HG03558 (cell line): Measurements from ENCODE around the gene TMEM179.

Experiments used
- ATAC-seq: cut with Tn5 transposase; IDR thresholded peaks from one replicate; pipeline ENCODE4 v1.9.1; 2021; ENCODE audit warnings: moderate number of reproducible peaks; ENCODE audit not compliant: unreplicated experiment; ENCODE audit errors: extremely low read depth

The TMEM179 gene

GRCh38 chr14:104601786-104602185 lies 2.8 kb downstream of the TMEM179 start:
- ATAC-seq = no peak

GRCh38 chr14:104600805-104601204 lies 3.8 kb downstream of the TMEM179 start:
- ATAC-seq = no peak

GRCh38 chr14:104600141-104600643 lies 4.4 kb downstream of the TMEM179 start:
- no peak for ATAC-seq

- no peak for ATAC-seq
Measured at GRCh38 chr14:104599446-104599845, 5.1 kb downstream of the TMEM179 start.

GRCh38 chr14:104598910-104599273 lies 5.7 kb downstream of the TMEM179 start:
- no peak for ATAC-seq

GRCh38 chr14:104598039-104598909 lies 6.3 kb downstream of the TMEM179 start:
- ATAC-seq = no peak

- no peak for ATAC-seq
Measured at GRCh38 chr14:104597576-104597975, 7.0 kb downstream of the TMEM179 start.

GRCh38 chr14:104596927-104597351 lies 7.6 kb downstream of the TMEM179 start:
- ATAC-seq = no peak

- no peak for ATAC-seq
Measured at GRCh38 chr14:104596451-104596918, 8.1 kb downstream of the TMEM179 start.

GRCh38 chr14:104595911-104596450 lies 8.6 kb downstream of the TMEM179 start:
- no peak for ATAC-seq

GRCh38 chr14:104595116-104595675 lies 9.4 kb downstream of the TMEM179 start:
- no peak for ATAC-seq

- ATAC-seq = no peak
Measured at GRCh38 chr14:104594310-104595046, 10.1 kb downstream of the TMEM179 start.

- no peak for ATAC-seq
Measured at GRCh38 chr14:104593710-104594136, 10.8 kb downstream of the TMEM179 start.

- ATAC-seq = no peak
Measured at GRCh38 chr14:104593241-104593701, 11.3 kb downstream of the TMEM179 start.

- no peak for ATAC-seq
Measured at GRCh38 chr14:104592785-104593184, 11.8 kb downstream of the TMEM179 start.

- no peak for ATAC-seq
Measured at GRCh38 chr14:104592292-104592672, 12.3 kb downstream of the TMEM179 start.

GRCh38 chr14:104591506-104592291 lies 12.9 kb downstream of the TMEM179 start:
- ATAC-seq = no peak

- no peak for ATAC-seq
Measured at GRCh38 chr14:104591031-104591430, 13.5 kb downstream of the TMEM179 start.

- no peak for ATAC-seq
Measured at GRCh38 chr14:104590240-104590965, 14.2 kb downstream of the TMEM179 start.
